Esophagus squamous epithelium (tissue), 5 donors: ENCODE measurements around the gene ERP29. TPM values are rescaled to one million over a fixed set of nuclear protein-coding genes. Genes with fewer than 3 reads are reported as not detected.

Experiments used
- DNase-seq: peaks from one replicate; lab custom pipeline; 2025; lab: John Stamatoyannopoulos, UW
- H3K27ac ChIP-seq, 4 donors: fragments of 200-600 bp; sonication (generic); one replicate each; pipeline ENCODE4 v1.5.1; 2016 to 2019; ENCODE audit warnings: mild to moderate bottlenecking in 1 of 4
- H3K27me3 ChIP-seq, 4 donors: fragments of 200-600 bp; sonication (generic); 1 replicate in 3 of 4; 2 replicates in 1 of 4; pipeline versions ENCODE4 v1.5.1 to v1.6.0; 2017 to 2021; ENCODE audit warnings: antibody characterized with exemption in 1 of 4
- H3K36me3 ChIP-seq, 3 donors: fragments of 200-600 bp; sonication (generic); one replicate each; pipeline ENCODE4 v1.5.1; 2016 to 2019
- H3K4me1 ChIP-seq, 3 donors: fragments of 200-600 bp; sonication (generic); one replicate each; pipeline ENCODE4 v1.5.1; 2017 to 2019
- H3K4me3 ChIP-seq, 4 donors: fragments of 200-600 bp; sonication (generic); 1 replicate in 3 of 4; 2 replicates in 1 of 4; pipeline ENCODE4 v1.5.1; 2016 to 2019; ENCODE audit warnings: mild to moderate bottlenecking in 2 of 4, moderate library complexity in 1 of 4
- H3K9me3 ChIP-seq, 3 donors: fragments of 200-600 bp; sonication (generic); one replicate each; pipeline ENCODE4 v1.5.1; 2016 to 2019
- CTCF ChIP-seq, 6 experiments: fragments of 450-650 bp in 4 of 6; fragments of 200-600 bp in 2 of 6; sonication (generic) in 2 of 6; IDR thresholded peaks; one replicate each; pipeline ENCODE4 v1.5.1; 2016 to 2019; ENCODE audit warnings: antibody characterized with exemption in 6 of 6, mild to moderate bottlenecking in 4 of 6, moderate library complexity in 4 of 6
- POLR2A ChIP-seq, 4 donors: fragments of 450-650 bp; IDR thresholded peaks; one replicate each; pipeline ENCODE4 v1.6.1; 2017; ENCODE audit warnings: antibody characterized with exemption in 4 of 4, mild to moderate bottlenecking in 4 of 4, moderate library complexity in 3 of 4
- WGBS, 2 donors: methylation state at CpG; one replicate each; pipeline ENCODE4 v1.1.5; 2018; 5-methylcytosine and 5-hydroxymethylcytosine counted together
- intact Hi-C: fragments of 100-400 bp; cut with DNase I; formaldehyde crosslinking; loops from one replicate; pipeline ENCODE4 v1.15.0; 2022
- total RNA-seq, 4 donors: library from RNA; depleted of rRNA; stranded (reverse); fragments of >200 nt; gene quantifications; one replicate each; pipeline ENCODE4 v1.1.0, GENCODE V29; 2016
- donor health status: DM: yes; HTN: yes; CAD: no.

Gene ERP29
- total RNA-seq, 4 donors from 2014 or later = 35.3 to 61.4 (median 44.2) TPM

DNA sequence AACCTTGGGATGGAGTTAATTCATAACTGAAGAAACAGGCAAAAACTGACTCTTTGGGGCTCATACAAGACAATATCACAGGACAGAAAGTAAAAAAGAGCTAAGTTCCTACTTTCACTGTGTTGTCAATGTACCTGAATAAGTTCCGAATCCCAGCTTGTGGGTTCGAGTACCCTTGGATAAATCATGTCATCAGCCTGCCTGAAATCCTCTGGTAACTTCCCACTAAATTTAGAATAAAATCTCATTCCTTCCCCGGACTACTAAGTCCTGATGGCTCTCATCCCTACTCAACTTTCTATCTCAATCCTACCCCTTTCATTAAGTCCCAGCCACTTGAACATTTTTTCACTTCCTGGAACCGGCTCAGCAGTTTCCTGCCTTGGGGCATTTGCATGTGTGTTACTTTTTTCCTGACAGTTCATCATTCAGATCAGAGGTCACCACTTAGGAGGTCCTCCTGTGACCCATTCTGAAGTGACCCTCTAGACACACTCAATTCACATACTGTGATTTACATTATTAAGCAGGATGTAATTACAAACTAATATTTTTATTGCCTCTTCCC, 12.7 kb downstream of the ERP29 start:
- H3K4me1 ChIP-seq = no peaks in the 10 kb centered on the region
- H3K27ac ChIP-seq = no peak overlapping the region
- H3K36me3 ChIP-seq = peaks cover 11 to 89% (median 25%) of the 10 kb centered on the region in 3 donors
- H3K9me3 ChIP-seq = no peaks in the 10 kb centered on the region
- TF ChIP-seq CTCF (IDR thresholded peaks at IDR 0.05) (no peak), POLR2A (IDR thresholded peaks at IDR 0.05) (no peak)
- 63 to 64% methylated on average over 4 of the region's 4 CpGs for WGBS, 2 donors
- no peaks in the 10 kb centered on the region for H3K27me3 ChIP-seq
- H3K4me3 ChIP-seq = no peak overlapping the region
- intact Hi-C loops = no loop called here
- no peak for DNase-seq

GRCh38 chr12:112029301-112029700, 16.1 kb downstream of the ERP29 start:
- no peaks in the 10 kb centered on the region for H3K27me3 ChIP-seq
- WGBS, 2 donors = 87 to 93% methylated on average over 2 of the region's 2 CpGs
- no peak overlapping the region for H3K27ac ChIP-seq
- intact Hi-C loops = no loop called here
- no peak overlapping the region for H3K4me3 ChIP-seq
- H3K36me3 ChIP-seq = peaks cover 0 to 91% (median 18%) of the 10 kb centered on the region in 3 donors
- no peaks in the 10 kb centered on the region for H3K4me1 ChIP-seq
- no peak for TF ChIP-seq CTCF (IDR thresholded peaks at IDR 0.05)
- no peak for TF ChIP-seq POLR2A (IDR thresholded peaks at IDR 0.05)
- DNase-seq = no peak
- H3K9me3 ChIP-seq = no peaks in the 10 kb centered on the region

- TF ChIP-seq CTCF (IDR thresholded peaks at IDR 0.05) (no peak), POLR2A (IDR thresholded peaks at IDR 0.05) (no peak)
- WGBS, 2 donors = 79 to 88% methylated on average over 2 of the region's 2 CpGs
- peaks cover 0 to 91% (median 24%) of the 10 kb centered on the region in 3 donors for H3K36me3 ChIP-seq
- no peak for DNase-seq
- no peaks in the 10 kb centered on the region for H3K27me3 ChIP-seq
- H3K9me3 ChIP-seq = no peaks in the 10 kb centered on the region
- H3K4me1 ChIP-seq = no peaks in the 10 kb centered on the region
- intact Hi-C loops = loop anchor here (5.0 kb wide), 1 partner anchor 84 kb away; no protein-coding TSS in a partner anchor
- no peak overlapping the region for H3K4me3 ChIP-seq
- H3K27ac ChIP-seq = no peak overlapping the region
Measured at GRCh38 chr12:112031472-112031871, 18.2 kb downstream of the ERP29 start.

GRCh38 chr12:112032292-112032691, 19.1 kb downstream of the ERP29 start:
- intact Hi-C loops = loop anchor here (5.0 kb wide), 1 partner anchor 85 kb away; no protein-coding TSS in a partner anchor
- WGBS, 2 donors = 83 to 90% methylated on average over 5 of the region's 5 CpGs

More at GRCh38 chr12:112032292-112032691, 19.1 kb downstream of the ERP29 start:
- TF ChIP-seq CTCF (IDR thresholded peaks at IDR 0.05) = no peak
- no peak for TF ChIP-seq POLR2A (IDR thresholded peaks at IDR 0.05)
- Histone ChIP-seq H3K9me3 (no peaks in the 10 kb centered on the region), H3K27ac (no peak overlapping the region), H3K4me1 (no peaks in the 10 kb centered on the region), H3K27me3 (no peaks in the 10 kb centered on the region), H3K36me3 (peaks cover 0 to 98% (median 24%) of the 10 kb centered on the region in 3 donors), H3K4me3 (no peak overlapping the region)
- DNase-seq = no peak
